HepG2 (cell line): ENCODE data around the gene BRK1. TPM values are rescaled to one million over a fixed set of nuclear protein-coding genes. Genes with fewer than 3 reads are reported as not detected.

Experiments
- CC2D1A ChIP-seq: sonication (generic); formaldehyde crosslinking; IDR thresholded peaks from 2 replicates; pipeline ENCODE4 v1.8.1; 2023; ENCODE audit warnings: mild to moderate bottlenecking, missing genetic modification reagents
- DMAP1 ChIP-seq: IDR thresholded peaks from 2 replicates; pipeline ENCODE4 v1.6.1; 2016
- NR1H2 ChIP-seq: sonication (generic); formaldehyde crosslinking; IDR thresholded peaks from 2 replicates; pipeline ENCODE4 v1.8.1; 2022; ENCODE audit warnings: low read depth, missing genetic modification reagents, borderline replicate concordance
- SKI ChIP-seq: fragments of 450-650 bp; IDR thresholded peaks from one replicate; pipeline ENCODE4 v1.6.1; 2018; ENCODE audit warnings: mild to moderate bottlenecking; ENCODE audit not compliant: partially characterized antibody
- SMAD9 ChIP-seq: sonication (generic); formaldehyde crosslinking; IDR thresholded peaks from 2 replicates; pipeline ENCODE4 v1.5.1; 2020; ENCODE audit warnings: mild to moderate bottlenecking, missing genetic modification reagents
- SP2 ChIP-seq: sonication (generic); formaldehyde crosslinking; IDR thresholded peaks from 2 replicates; pipeline ENCODE4 v1.5.1; 2020; ENCODE audit warnings: mild to moderate bottlenecking, missing genetic modification reagents
- SP4 ChIP-seq: sonication (generic); formaldehyde crosslinking; IDR thresholded peaks from 2 replicates; pipeline ENCODE4 v1.8.1; 2023; ENCODE audit warnings: mild to moderate bottlenecking, missing genetic modification reagents
- SYNCRIP ChIP-seq: fragments of 200-400 bp; formaldehyde crosslinking; IDR thresholded peaks from 2 replicates; pipeline ENCODE4 v1.6.1; 2018; ENCODE audit warnings: mild to moderate bottlenecking, low read depth, low read length; ENCODE audit not compliant: insufficient read depth
- ZNF24 ChIP-seq: fragments of 450-650 bp; IDR thresholded peaks from 2 replicates; pipeline ENCODE4 v1.6.1; 2017; ENCODE audit warnings: antibody characterized with exemption, mild to moderate bottlenecking
- ZNF33A ChIP-seq: sonication (generic); formaldehyde crosslinking; IDR thresholded peaks from 2 replicates; pipeline ENCODE4 v1.5.1; 2020; ENCODE audit warnings: missing genetic modification reagents, mild to moderate bottlenecking, moderate library complexity, borderline replicate concordance
- ZNF460 ChIP-seq: sonication (generic); formaldehyde crosslinking; IDR thresholded peaks from 2 replicates; pipeline ENCODE4 v1.5.1; 2020; ENCODE audit warnings: missing genetic modification reagents, mild to moderate bottlenecking, borderline replicate concordance
- ZNF547 ChIP-seq: sonication (generic); formaldehyde crosslinking; IDR thresholded peaks from 2 replicates; pipeline ENCODE4 v1.5.1; 2020; ENCODE audit warnings: mild to moderate bottlenecking, missing genetic modification reagents
- ZNF563 ChIP-seq: sonication (generic); formaldehyde crosslinking; IDR thresholded peaks from 2 replicates; pipeline ENCODE4 v1.8.0; 2022; ENCODE audit warnings: mild to moderate bottlenecking, moderate library complexity, missing genetic modification reagents
- ZNF746 ChIP-seq: sonication (generic); formaldehyde crosslinking; IDR thresholded peaks from 2 replicates; pipeline ENCODE4 v1.8.0; 2022; ENCODE audit warnings: mild to moderate bottlenecking, missing genetic modification reagents
- ZNF747 ChIP-seq: sonication (generic); formaldehyde crosslinking; IDR thresholded peaks from 2 replicates; pipeline ENCODE4 v1.8.1; 2023; ENCODE audit warnings: missing genetic modification reagents, mild to moderate bottlenecking, borderline replicate concordance
- ZNF816 ChIP-seq: sonication (generic); formaldehyde crosslinking; IDR thresholded peaks from 2 replicates; pipeline ENCODE4 v1.8.0; 2022; ENCODE audit warnings: missing genetic modification reagents, mild to moderate bottlenecking, borderline replicate concordance
- ZNF83 ChIP-seq: sonication (generic); formaldehyde crosslinking; IDR thresholded peaks from 2 replicates; pipeline ENCODE4 v1.4.0; 2020; ENCODE audit warnings: missing genetic modification reagents, mild to moderate bottlenecking, borderline replicate concordance
- ZNF878 ChIP-seq: sonication (generic); formaldehyde crosslinking; IDR thresholded peaks from 2 replicates; pipeline ENCODE4 v1.8.1; 2023; ENCODE audit warnings: mild to moderate bottlenecking, missing genetic modification reagents, moderate library complexity
- polyA plus RNA-seq, 8 experiments: library from polyadenylated mRNA; depleted of rRNA in 3 of 8; stranded (reverse) in 7 of 8; unstranded in 1 of 8; fragments of >200 nt; fragmentation: Illumina TruSeq in 4 of 8; extraction: Trizol in 4 of 8; gene quantifications; 2 replicates each; pipeline versions ENCODE4 v1.2.1 to v1.2.3, GENCODE V29; 2011 to 2016; ENCODE audit warnings: low read depth in 4 of 8, missing spikeins in 1 of 8, mixed read lengths in 1 of 8; ENCODE audit not compliant: insufficient read depth in 1 of 8
- total RNA-seq, 5 experiments: library from RNA; depleted of rRNA; stranded (reverse); fragments of >200 nt; fragmentation: Illumina TruSeq; extraction: Trizol; gene quantifications; 2 replicates each; pipeline ENCODE4 v1.2.3, GENCODE V29; 2016; ENCODE audit warnings: low read depth in 1 of 5
- TF ChIP-seq, protein P1 (sequence below): sonication (generic); formaldehyde crosslinking; IDR thresholded peaks from 2 replicates; pipeline ENCODE4 v1.8.1; 2023; ENCODE audit warnings: mild to moderate bottlenecking, missing genetic modification reagents
- TF ChIP-seq, protein P2 (sequence below): sonication (generic); formaldehyde crosslinking; IDR thresholded peaks from 2 replicates; pipeline ENCODE4 v1.5.1; 2020; ENCODE audit warnings: missing genetic modification reagents, mild to moderate bottlenecking, borderline replicate concordance
- TF ChIP-seq, protein P3 (sequence below): IDR thresholded peaks from 2 replicates; pipeline ENCODE4 v1.6.1; 2016; ENCODE audit warnings: mild to moderate bottlenecking
- TF ChIP-seq, protein P4 (sequence below): sonication (generic); formaldehyde crosslinking; IDR thresholded peaks from 2 replicates; pipeline ENCODE4 v1.4.0; 2020; ENCODE audit warnings: missing genetic modification reagents

Gene BRK1
- total and polyA plus RNA-seq, 2 of the 13 experiments (the other 11 are each of a cell fraction or from before 2014, with no cell fraction given), result 118 to 155 TPM

DNA sequence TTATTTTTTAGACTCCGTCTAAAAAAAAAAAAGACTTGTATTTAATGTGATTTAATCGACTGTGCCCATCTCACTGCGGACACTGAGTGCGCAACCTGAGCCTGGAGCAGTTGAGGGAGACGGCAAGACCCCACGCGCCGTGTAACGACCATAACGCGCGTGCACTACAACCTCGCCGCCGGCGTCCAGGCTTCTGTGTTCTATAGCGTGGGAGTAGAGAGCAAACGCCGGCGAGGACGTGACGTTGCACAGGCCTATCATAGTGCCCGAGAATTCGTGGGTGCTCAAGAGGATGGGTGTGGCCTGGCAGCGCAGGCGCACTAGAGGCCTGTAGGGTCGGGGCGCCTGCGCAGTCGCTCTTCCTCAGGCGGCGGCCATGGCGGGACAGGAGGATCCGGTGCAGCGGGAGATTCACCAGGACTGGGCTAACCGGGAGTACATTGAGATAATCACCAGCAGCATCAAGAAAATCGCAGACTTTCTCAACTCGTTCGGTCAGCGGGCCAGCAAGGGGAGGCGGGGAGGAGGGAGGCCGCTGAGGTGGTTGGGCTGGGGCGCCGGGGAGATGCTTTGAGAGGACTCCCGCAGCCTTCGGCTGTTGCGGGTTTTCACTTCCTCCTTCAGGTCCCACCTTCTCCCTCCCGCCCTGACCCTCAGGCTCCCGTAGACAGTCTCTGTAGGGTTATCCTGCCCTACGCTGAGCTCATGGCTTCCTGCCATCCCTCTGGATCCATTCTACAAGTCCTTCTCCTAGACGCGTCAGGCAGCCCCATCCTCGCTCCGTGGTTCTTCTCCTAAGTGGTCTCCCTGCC is at the start of gene BRK1 (continued):
- TF ChIP-seq, protein P1, sequence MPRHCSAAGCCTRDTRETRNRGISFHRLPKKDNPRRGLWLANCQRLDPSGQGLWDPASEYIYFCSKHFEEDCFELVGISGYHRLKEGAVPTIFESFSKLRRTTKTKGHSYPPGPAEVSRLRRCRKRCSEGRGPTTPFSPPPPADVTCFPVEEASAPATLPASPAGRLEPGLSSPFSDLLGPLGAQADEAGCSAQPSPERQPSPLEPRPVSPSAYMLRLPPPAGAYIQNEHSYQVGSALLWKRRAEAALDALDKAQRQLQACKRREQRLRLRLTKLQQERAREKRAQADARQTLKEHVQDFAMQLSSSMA, result no peak
- peak; percentile 46 for TF ChIP-seq SP4 (CRISPR knock-in tag)
- TF ChIP-seq, protein P2, sequence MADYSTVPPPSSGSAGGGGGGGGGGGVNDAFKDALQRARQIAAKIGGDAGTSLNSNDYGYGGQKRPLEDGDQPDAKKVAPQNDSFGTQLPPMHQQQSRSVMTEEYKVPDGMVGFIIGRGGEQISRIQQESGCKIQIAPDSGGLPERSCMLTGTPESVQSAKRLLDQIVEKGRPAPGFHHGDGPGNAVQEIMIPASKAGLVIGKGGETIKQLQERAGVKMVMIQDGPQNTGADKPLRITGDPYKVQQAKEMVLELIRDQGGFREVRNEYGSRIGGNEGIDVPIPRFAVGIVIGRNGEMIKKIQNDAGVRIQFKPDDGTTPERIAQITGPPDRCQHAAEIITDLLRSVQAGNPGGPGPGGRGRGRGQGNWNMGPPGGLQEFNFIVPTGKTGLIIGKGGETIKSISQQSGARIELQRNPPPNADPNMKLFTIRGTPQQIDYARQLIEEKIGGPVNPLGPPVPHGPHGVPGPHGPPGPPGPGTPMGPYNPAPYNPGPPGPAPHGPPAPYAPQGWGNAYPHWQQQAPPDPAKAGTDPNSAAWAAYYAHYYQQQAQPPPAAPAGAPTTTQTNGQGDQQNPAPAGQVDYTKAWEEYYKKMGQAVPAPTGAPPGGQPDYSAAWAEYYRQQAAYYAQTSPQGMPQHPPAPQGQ (CRISPR knock-in tag), result no peak
- 0 out of 2 replicates have a peak, but pooled peaks have one; percentile 70 for TF ChIP-seq ZNF563 (CRISPR knock-in tag)
- TF ChIP-seq CC2D1A (CRISPR knock-in tag), result no peak
- no peak for TF ChIP-seq ZNF24
- no peak for TF ChIP-seq ZNF816 (CRISPR knock-in tag)
- peak; percentile 32; the same call in 1 of the 2 replicates for TF ChIP-seq ZNF547 (CRISPR knock-in tag)
- peak; percentile 53; the same call in 1 of the 2 replicates for TF ChIP-seq ZNF83 (CRISPR knock-in tag)
- TF ChIP-seq, protein P3, sequence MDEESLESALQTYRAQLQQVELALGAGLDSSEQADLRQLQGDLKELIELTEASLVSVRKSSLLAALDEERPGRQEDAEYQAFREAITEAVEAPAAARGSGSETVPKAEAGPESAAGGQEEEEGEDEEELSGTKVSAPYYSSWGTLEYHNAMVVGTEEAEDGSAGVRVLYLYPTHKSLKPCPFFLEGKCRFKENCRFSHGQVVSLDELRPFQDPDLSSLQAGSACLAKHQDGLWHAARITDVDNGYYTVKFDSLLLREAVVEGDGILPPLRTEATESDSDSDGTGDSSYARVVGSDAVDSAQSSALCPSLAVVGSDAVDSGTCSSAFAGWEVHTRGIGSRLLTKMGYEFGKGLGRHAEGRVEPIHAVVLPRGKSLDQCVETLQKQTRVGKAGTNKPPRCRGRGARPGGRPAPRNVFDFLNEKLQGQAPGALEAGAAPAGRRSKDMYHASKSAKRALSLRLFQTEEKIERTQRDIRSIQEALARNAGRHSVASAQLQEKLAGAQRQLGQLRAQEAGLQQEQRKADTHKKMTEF (CRISPR knock-in tag), result peak; percentile 73
- TF ChIP-seq NR1H2 (CRISPR knock-in tag), result no peak
- TF ChIP-seq SP2 (CRISPR knock-in tag), result no peak
- no peak for TF ChIP-seq ZNF33A (CRISPR knock-in tag)
- no peak for TF ChIP-seq SKI
- peak; percentile 94 for TF ChIP-seq DMAP1
- TF ChIP-seq ZNF747 (CRISPR knock-in tag), result 0 out of 2 replicates have a peak, but pooled peaks have one; percentile 64
- no peak for TF ChIP-seq ZNF746 (CRISPR knock-in tag)
- TF ChIP-seq SYNCRIP, result no peak
- no peak; the same call in 1 of the 2 replicates for TF ChIP-seq ZNF460 (CRISPR knock-in tag)
- no peak for TF ChIP-seq ZNF878
- peak; percentile 36; the same call in 1 of the 2 replicates for TF ChIP-seq SMAD9
- TF ChIP-seq, protein P4, sequence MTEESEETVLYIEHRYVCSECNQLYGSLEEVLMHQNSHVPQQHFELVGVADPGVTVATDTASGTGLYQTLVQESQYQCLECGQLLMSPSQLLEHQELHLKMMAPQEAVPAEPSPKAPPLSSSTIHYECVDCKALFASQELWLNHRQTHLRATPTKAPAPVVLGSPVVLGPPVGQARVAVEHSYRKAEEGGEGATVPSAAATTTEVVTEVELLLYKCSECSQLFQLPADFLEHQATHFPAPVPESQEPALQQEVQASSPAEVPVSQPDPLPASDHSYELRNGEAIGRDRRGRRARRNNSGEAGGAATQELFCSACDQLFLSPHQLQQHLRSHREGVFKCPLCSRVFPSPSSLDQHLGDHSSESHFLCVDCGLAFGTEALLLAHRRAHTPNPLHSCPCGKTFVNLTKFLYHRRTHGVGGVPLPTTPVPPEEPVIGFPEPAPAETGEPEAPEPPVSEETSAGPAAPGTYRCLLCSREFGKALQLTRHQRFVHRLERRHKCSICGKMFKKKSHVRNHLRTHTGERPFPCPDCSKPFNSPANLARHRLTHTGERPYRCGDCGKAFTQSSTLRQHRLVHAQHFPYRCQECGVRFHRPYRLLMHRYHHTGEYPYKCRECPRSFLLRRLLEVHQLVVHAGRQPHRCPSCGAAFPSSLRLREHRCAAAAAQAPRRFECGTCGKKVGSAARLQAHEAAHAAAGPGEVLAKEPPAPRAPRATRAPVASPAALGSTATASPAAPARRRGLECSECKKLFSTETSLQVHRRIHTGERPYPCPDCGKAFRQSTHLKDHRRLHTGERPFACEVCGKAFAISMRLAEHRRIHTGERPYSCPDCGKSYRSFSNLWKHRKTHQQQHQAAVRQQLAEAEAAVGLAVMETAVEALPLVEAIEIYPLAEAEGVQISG (CRISPR knock-in tag), result peak; percentile 73
